ENCODE measurements around the gene RTL1.

The RTL1 gene

DNA sequence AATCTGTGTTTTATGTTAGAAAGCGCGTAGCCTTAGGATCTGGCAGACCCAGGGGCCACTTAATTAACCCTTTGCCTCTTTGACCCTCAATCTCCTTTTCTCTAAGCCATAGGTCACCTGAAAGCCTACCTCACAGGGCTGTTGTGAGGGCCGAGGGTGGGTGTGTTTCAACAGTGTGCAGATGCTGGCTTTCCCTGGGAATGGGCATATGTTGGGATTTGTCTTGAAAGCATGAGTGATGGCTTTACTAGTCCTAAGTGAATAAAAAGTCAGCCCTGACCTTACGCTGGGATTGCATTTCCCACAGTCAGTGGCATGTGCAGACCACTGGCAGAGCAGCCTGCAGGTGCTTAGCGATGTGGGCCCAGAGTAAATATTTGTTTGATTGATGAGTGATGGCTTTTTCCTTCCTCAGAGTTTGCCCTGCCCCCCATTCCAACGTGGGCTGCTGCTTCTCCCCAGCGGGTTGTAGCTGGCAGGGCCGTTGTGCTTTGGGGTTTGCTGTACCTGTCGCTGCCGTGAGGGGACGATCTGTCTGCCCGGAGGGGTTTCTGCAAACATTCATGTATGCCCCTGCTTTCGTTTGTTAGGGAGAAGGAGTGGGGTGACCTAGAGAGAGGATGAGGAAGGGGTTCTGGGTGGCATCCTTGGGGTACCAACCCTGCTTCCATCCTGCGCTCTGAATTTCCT is 46.1 kb downstream of the RTL1 start:
- DNase-seq (ENCODE audit: low read depth, low spot score): no peak
- Histone ChIP-seq H3K27ac (no peak overlapping the region), H3K9me3 (ENCODE audit: low read depth, low read length) (no peaks in the 10 kb centered on the region), H3K36me3 (ENCODE audit: insufficient read depth, low read length) (no peaks in the 10 kb centered on the region; the same call in 1 of the 2 replicates), H3K4me3 (no peak overlapping the region), H3K9ac (ENCODE audit: insufficient read length) (no peak overlapping the region)
- no peak for TF ChIP-seq FOXP2 (optimal IDR thresholded peaks at IDR 0.05; ENCODE audit: control extremely low read depth, extremely low read length, insufficient read depth)
- no peak for TF ChIP-seq POLR2AphosphoS5 (IDR thresholded peaks at IDR 0.05; ENCODE audit: borderline replicate concordance, low read depth, low read length)
- TF ChIP-seq EZH2 (IDR thresholded peaks at IDR 0.05): no peak

DNA sequence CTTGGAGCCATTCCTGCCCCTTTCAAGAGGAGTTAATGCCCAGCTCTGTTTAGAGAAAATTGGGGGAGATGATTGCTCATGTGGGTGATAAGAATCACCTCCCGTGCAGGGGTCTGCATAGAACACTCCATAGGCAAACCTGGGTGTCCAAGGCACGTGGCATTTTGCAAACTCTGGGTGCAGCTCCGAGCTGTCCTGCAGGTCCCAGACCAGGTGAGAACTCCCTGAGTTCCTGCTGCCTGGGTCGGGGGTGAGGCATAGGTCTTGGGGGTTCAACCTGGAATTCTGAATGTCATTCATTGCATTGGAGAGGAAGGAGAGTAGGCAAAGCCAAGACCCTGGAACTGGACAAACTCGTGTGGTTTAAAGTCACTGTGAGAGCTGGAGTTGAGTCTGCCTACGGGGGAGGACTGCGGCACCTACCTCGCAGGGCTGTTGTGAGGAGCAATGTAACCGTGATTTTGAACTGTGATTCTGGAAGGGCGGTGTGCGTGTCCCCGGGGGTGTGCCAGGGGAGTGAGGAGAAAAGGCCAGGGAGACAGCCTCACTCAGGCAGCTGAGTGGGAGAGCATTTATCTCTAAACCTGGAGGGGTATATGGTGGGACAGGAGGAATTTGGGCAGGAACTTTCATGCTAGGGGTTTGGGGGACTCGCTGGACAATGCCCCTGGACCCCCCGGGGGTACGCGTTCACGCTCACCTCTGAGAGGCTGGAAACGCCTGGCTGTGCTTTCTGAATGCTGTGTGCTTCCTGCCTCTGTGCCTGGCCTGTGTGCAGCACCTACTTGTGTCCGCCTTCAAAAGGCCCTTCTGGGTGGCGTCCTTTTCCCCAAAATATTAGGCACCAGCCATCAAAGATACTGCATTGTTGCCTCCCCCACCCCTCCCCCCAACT is 47.2 kb downstream of the RTL1 start:
- Histone ChIP-seq H3K4me3 (no peak overlapping the region), H3K9me3 (ENCODE audit: low read depth, low read length) (no peaks in the 10 kb centered on the region), H3K36me3 (ENCODE audit: insufficient read depth, low read length) (no peaks in the 10 kb centered on the region), H3K9ac (ENCODE audit: insufficient read length) (no peak overlapping the region), H3K27ac (no peak overlapping the region)
- DNase-seq (ENCODE audit: low read depth, low spot score): no peak
- no peak for TF ChIP-seq EZH2 (IDR thresholded peaks at IDR 0.05)
- no peak for TF ChIP-seq FOXP2 (optimal IDR thresholded peaks at IDR 0.05; ENCODE audit: control extremely low read depth, extremely low read length, insufficient read depth)
- no peak for TF ChIP-seq POLR2AphosphoS5 (IDR thresholded peaks at IDR 0.05; ENCODE audit: borderline replicate concordance, low read depth, low read length)

DNA sequence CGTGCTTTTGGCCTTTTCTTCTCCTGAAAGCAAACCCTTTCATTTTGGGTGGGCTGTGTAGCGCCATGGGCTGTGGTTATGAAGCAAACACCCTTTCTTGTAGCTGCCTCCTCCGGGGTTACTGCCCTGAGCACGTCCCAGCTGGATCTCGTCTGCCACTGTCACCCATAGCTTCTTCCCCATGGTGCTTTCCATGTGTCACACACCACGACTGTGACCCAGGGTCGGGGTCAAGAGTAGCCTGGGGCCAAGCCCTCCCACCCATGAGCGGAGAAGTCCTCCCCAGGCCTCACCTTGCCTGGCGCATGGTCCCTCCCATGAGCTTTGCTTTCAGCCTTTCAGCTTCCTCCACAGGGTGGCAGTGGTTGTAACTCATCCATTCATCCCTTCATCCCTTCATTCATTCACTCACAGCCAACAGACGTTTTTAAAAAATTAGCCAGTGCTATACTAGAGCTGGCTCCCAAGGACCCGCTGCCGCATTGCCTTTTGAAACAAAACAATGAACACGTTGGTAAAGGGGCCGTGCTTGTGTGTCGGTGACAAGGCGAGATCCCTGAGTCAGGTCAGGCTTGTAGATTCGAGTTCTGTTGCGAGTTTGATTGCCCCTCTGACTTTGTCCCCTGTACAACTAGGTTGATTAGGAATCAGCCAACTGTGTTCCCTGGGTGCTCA is 48.1 kb downstream of the RTL1 start:
- Histone ChIP-seq H3K36me3 (ENCODE audit: insufficient read depth, low read length) (no peaks in the 10 kb centered on the region), H3K9me3 (ENCODE audit: low read depth, low read length) (no peaks in the 10 kb centered on the region), H3K4me3 (no peak overlapping the region), H3K27ac (no peak overlapping the region), H3K9ac (ENCODE audit: insufficient read length) (no peak overlapping the region)
- no peak for TF ChIP-seq FOXP2 (optimal IDR thresholded peaks at IDR 0.05; ENCODE audit: control extremely low read depth, extremely low read length, insufficient read depth)
- TF ChIP-seq EZH2 (IDR thresholded peaks at IDR 0.05): no peak
- no peak for TF ChIP-seq POLR2AphosphoS5 (IDR thresholded peaks at IDR 0.05; ENCODE audit: borderline replicate concordance, low read depth, low read length)
- no peak for DNase-seq (ENCODE audit: low read depth, low spot score)

DNA sequence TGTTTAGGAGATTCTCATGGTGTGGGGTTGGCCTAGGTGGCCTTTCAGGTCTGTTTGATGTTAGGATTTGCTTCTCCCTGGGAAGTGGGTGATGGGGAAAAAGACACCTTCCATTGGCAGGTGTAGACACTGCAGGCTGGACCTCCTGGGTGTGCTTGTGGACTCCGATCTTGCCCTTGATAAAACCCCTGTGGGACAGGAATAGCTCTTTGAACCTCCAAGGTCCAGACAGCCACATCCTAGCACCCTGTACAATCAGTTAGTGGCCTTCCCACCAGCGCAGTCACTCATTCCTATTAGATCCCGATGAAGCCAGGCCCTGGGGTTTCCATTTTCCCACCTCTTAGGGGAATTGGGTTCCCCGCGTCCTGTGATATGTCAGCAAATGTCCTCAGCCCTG is 49.1 kb downstream of the RTL1 start:
- H3K9ac ChIP-seq (ENCODE audit: insufficient read length): no peak overlapping the region
- H3K27ac ChIP-seq: no peak overlapping the region
- H3K9me3 ChIP-seq (ENCODE audit: low read depth, low read length): no peaks in the 10 kb centered on the region
- TF ChIP-seq FOXP2 (optimal IDR thresholded peaks at IDR 0.05; ENCODE audit: control extremely low read depth, extremely low read length, insufficient read depth): no peak
- TF ChIP-seq POLR2AphosphoS5 (IDR thresholded peaks at IDR 0.05; ENCODE audit: borderline replicate concordance, low read depth, low read length): no peak
- no peak for TF ChIP-seq EZH2 (IDR thresholded peaks at IDR 0.05)
- no peak for DNase-seq (ENCODE audit: low read depth, low spot score)
- no peaks in the 10 kb centered on the region for H3K36me3 ChIP-seq (ENCODE audit: insufficient read depth, low read length)
- H3K4me3 ChIP-seq: no peak overlapping the region

DNA sequence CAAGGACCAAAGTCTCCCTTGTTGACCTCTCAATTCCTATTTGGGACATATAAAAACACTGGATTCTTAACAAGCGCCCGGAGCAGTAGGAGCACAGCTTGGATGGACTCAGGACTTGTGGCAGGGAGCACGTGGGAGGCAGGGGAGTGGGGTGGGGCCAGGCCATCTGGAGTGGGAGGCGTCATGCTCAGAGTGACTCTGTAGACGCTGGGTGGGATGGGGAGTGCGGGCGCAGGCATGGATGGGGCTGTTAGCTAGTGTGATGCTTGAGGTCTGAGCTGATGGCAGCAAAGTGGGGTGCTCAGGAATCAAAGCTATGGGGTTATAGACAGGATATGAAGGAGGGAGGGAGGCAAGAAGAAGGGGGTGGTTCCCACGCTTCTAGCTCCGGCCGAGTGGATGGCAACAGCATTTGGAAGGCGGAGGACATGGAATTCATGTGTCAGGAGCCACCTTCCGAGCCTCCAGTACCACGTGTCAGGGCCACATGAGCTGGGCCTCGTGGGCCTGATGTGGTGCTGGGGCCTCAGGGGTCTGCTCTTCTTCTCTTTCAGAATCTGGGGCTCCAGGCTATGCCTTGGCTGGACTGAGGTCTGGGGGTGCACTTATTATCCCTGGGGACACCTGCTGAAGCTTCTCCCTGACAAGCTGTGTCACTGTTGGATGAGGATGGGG is 51.4 kb downstream of the RTL1 start:
- no peak overlapping the region for H3K27ac ChIP-seq
- no peaks in the 10 kb centered on the region for H3K9me3 ChIP-seq (ENCODE audit: low read depth, low read length)
- H3K9ac ChIP-seq (ENCODE audit: insufficient read length): no peak overlapping the region
- H3K4me3 ChIP-seq: no peak overlapping the region
- no peaks in the 10 kb centered on the region for H3K36me3 ChIP-seq (ENCODE audit: insufficient read depth, low read length)
- TF ChIP-seq POLR2AphosphoS5 (IDR thresholded peaks at IDR 0.05; ENCODE audit: borderline replicate concordance, low read depth, low read length) (no peak), FOXP2 (optimal IDR thresholded peaks at IDR 0.05; ENCODE audit: control extremely low read depth, extremely low read length, insufficient read depth) (no peak), EZH2 (IDR thresholded peaks at IDR 0.05) (no peak)
- DNase-seq (ENCODE audit: low read depth, low spot score): no peak

DNA sequence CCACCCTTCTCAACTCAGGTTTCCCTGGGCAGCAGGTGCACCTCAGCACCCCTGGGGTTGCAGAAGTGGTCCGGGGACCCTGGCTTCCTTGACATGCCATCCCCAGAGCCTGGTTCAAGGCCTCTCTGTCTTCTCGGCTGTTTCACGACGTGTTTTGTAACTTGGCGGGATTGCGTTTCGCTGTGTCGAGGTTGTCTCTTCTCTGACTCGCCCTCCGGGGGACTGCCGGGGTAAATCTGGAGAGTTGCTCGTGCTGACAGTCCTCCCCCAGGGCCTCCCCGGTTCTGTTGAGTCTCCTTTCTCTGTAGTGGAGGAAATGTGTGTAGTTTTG is 52.0 kb downstream of the RTL1 start:
- no peak overlapping the region for H3K27ac ChIP-seq
- H3K9ac ChIP-seq (ENCODE audit: insufficient read length): no peak overlapping the region
- TF ChIP-seq FOXP2 (optimal IDR thresholded peaks at IDR 0.05; ENCODE audit: control extremely low read depth, extremely low read length, insufficient read depth) (no peak), POLR2AphosphoS5 (IDR thresholded peaks at IDR 0.05; ENCODE audit: borderline replicate concordance, low read depth, low read length) (no peak), EZH2 (IDR thresholded peaks at IDR 0.05) (no peak)
- H3K9me3 ChIP-seq (ENCODE audit: low read depth, low read length): no peaks in the 10 kb centered on the region
- H3K36me3 ChIP-seq (ENCODE audit: insufficient read depth, low read length): no peaks in the 10 kb centered on the region
- DNase-seq (ENCODE audit: low read depth, low spot score): no peak
- H3K4me3 ChIP-seq: no peak overlapping the region

DNA sequence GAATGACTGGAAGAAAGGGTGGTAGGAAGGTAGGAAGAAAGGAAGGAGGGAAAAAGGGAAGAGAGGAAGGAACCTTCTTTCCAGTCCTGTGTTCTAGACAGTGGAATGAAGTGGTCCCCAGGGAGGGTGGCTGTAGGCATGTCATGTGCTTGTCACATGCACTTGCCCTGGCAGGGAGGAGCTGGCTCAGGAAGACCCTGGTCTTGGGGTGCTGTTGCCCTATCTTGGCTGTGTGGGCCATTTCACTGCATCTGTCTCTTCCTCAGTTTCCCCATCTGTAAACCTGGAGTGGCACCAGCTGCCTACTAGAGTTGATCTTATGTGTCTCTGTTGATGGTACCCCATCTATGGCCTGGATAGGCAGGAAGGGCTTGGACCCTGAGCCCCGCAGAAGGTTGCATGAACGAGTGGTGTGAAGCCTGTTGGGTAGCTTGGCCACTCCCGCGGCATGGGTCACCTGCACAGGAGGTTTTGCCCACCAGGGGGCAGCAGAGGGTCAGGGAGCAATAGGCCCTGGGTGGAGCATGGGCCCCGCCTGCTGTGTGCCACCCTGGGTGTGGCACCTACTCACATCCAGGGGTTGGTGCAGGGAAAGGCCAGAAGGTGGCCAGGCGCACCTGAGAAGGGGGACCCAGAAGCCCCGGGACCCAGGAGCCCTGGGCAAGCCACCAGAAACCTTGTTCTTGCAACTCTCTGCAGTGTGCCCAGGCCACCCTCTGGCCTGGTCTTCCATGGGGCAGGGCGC is 52.5 kb downstream of the RTL1 start:
- no peak for DNase-seq (ENCODE audit: low read depth, low spot score)
- H3K27ac ChIP-seq: no peak overlapping the region
- H3K36me3 ChIP-seq (ENCODE audit: insufficient read depth, low read length): peaks cover under 1% of the 10 kb centered on the region; the same call in 1 of the 2 replicates
- H3K9me3 ChIP-seq (ENCODE audit: low read depth, low read length): no peaks in the 10 kb centered on the region
- H3K4me3 ChIP-seq: no peak overlapping the region
- TF ChIP-seq EZH2 (IDR thresholded peaks at IDR 0.05) (no peak), POLR2AphosphoS5 (IDR thresholded peaks at IDR 0.05; ENCODE audit: borderline replicate concordance, low read depth, low read length) (no peak), FOXP2 (optimal IDR thresholded peaks at IDR 0.05; ENCODE audit: control extremely low read depth, extremely low read length, insufficient read depth) (no peak)
- H3K9ac ChIP-seq (ENCODE audit: insufficient read length): no peak overlapping the region
